T follicular helper cell (primary cell): Measurements from ENCODE around the gene HINFP.
"Not testable (repeated sequence)": the region's sequence is repeated elsewhere in the genome, so short reads cannot be mapped to it uniquely, and the experiment has no call there.

Experiments
- DNase-seq: peaks from one replicate; pipeline ENCODE4 v3.0.0-alpha.2; 2020; ENCODE audit warnings: low read depth

Gene HINFP

DNA sequence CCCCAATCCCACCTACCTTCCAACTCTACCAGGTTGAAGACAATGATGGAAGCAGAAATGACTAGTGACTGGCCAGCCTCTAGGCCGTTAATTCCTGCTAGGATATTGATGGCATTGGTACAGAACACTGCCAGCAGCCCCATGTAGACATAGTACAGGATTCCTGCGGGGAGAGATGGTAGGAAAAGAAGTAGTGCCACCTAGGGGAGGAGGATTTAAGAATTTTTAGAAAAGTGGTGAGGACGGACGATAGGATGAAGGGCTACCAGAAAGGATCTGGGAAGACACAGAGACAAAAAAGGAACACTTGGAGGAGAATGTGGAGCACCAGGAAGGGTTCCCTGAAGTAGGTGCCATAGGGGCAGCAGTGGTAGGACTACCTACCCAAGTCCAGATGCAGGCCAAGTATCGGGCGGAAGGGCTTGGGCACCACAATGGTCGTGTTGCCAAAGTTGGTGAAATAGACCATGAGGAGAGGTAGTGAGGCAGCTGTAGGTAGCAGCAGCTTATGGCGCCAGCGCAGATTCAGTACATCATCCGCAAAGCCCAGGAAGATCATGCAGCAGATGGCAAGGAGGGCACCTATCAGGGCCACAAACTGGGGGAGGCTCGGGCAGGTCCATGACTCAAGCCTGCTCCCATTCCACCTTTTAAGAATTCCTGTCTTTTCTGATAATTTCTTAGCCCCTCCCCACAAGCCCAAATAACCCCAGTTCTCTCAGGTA, 21.0 kb upstream of the HINFP start:
- DNase-seq = no peak

DNA sequence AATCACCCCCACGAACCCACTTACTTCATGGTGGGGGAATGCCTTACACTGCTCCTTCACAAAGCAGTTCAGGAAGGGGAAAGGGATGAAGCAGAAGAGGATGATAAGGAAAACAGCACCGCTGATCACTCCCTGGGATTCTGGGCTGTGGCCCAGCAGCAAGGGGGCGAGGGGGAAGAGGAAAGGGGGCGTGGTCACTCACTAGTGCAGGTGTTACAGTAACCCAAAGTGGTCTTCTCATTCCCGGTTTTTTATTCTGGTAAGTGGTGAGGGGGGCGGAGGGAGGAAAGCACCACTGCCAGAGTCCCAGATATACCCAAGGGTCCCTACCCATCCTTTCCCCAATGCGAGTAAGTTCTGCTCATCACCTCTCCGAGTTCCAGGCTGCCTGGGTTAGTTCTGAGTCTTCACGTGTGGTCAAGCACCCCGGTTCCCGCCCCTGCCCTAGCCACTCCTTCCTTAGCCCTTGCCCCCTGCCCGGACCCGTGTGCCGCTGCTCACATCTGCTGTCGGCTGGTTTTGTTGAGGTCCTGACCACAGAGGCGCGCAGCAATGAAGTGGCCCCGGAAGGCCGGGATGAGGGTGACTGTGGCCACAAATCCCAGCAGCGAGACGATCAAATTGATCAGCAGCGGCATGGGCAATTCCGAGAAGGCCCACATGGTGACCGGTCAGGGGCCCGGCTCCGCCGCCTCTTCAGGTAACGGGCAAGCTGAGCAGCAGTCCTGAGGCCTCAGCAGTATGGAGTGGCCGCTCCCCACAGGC, 20.2 kb upstream of the HINFP start:
- no peak for DNase-seq

DNA sequence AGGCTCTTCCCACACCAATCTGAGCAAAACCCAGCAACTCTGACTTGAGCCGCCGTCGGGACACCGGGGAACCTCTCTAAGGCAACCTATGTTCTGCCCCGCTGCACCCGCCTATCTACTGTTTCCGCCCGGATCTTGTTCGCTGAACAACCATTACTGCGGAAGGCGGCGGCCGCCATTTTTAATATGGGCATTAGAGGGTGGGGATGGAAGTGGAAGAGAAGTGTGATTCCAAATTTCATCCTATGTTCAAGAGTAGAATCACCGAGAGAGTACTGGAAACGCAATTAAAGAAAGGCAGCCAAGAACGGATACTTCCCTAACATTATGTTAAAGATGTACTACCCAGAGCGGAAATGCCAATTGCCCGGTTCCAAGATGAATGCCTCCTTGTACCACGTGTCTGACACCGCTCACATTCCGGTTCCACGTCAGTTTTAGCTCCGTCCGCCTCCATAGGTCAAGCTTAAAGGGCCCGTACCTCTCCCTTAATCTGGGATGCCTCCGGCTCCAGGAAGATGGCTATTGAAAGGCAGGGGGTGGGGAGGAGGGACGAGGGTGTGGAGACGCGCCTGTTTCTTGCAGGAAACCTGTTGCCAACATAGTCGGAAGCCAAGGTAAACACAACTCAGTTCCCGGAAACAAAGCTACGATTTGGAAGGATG, 19.5 kb upstream of the HINFP start, which contains the start of gene DPAGT1:
TSS of gene DPAGT1 (minus strand) at position 95 of the 665 bp plus-strand sequence. CDS start 198 bp downstream, outside the sequence.
- DNase-seq = peak; percentile 78

DNA sequence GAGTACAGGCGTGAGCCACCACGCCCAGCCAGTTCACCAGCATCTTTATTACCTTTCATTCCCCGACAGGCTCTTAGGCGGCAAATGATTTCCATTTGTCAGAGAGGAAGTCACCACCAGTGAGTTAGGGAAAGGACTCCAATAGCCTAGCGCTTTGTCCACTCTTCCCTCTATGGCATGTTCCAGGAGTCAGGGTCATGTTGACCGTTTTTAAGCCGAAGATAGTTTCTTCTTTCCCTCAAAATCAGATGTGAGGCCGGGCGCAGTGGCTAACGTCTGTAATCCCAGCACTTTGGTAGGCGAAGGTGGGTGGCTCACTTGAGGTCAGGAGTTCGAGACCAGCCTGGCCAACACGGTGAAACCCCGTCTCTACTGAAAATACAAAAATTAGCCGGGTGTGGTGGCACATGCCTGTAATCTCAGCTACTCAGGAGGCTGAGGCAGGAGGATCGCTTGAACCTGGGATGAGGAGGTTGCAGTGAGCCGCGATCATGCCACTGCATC, 18.2 kb upstream of the HINFP start:
- DNase-seq = not testable (repeated sequence)

DNA sequence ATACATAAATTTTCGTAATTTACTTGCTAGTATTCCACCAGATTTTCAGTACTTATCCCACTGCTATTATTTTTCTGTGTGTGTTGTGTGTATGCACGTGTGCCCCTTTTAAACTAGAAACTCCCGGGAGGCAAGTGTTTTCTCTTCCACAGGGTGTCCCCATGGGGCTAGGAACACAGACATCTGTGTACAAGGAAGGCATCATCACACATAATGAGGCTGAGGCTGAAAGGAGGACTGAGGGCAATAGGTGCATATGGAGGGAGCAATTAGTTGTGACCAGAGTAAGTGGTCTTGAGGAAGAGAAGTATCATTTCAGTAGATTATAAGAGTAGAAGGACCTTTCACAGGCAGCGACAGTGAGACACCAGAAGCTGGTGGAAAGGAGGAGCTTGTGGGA, 17.6 kb upstream of the HINFP start:
- no peak for DNase-seq

DNA sequence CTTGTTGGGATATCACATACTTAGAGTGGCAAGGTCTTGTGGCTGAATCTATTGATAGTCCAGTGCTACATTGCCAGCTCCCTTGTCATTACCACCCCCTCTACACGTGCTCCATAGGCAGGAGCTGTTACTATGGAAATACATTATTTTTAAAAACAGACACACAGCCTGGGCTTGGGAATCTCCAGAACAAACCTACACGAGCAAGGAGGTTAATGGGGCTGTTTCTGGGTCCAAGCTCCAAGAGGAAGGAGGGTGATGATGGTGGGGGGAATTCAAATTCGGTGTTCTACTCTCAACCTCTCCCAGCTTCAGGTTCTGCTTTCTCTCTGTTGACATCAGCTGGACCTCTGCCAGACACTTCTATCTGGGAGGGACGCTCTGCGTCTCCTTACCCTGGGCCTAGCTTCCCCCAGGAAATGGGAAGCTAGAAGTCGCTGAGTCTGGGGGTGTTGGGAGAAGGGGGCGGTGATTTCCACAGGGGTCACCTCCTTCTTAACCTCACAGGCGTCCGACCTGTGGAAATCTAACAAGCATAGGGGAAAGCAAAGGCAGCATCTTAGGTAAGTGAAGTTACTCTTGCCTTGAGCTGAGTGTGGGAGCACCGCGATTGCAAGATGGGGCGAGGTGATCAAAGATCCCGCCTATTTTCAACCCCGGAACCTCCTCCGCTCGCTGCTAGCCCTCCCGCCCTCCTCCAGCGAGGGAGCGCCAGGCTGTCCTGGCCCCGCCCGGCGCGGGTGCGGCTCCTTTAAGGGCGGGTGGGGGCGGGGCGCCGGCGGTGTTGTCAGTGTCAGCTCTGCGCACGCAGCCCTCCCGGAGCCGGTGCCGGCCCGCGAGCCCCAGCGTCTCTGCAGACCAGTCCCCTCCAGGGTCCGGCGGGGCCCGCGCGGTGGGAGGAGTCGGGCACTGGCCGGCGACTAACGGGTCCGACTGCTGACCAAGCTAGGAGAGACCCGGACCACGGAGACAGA, 14.5 kb upstream of the HINFP start, which contains the start of gene C2CD2L:
TSS of gene C2CD2L (plus strand) at position 781 of the 974 bp plus-strand sequence. CDS start 398 bp downstream, outside the sequence.
- peak; percentile 84 for DNase-seq

DNA sequence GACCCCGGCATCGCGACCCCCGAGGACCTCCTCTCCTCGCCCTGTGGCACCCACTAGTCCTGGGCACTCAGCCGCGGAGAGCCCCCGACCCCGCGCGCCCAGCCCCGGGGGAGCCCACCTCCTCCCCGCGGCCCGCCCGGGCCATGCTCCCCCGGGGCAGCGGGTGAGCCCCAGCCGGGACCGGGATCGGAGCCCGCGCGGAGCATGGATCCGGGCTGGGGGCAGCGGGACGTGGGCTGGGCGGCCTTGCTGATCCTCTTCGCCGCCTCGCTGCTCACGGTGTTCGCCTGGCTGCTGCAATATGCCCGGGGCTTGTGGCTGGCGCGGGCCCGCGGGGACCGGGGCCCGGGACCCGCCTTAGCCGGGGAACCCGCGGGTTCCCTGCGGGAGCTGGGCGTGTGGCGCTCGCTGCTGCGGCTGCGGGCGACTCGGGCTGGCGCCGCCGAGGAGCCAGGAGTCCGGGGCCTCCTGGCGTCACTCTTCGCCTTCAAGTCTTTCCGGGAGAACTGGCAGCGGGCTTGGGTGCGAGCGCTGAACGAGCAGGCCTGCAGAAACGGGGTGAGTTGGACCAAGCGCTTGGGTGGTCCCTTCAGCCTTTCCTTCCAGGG, 13.7 kb upstream of the HINFP start:
- DNase-seq = no peak

DNA sequence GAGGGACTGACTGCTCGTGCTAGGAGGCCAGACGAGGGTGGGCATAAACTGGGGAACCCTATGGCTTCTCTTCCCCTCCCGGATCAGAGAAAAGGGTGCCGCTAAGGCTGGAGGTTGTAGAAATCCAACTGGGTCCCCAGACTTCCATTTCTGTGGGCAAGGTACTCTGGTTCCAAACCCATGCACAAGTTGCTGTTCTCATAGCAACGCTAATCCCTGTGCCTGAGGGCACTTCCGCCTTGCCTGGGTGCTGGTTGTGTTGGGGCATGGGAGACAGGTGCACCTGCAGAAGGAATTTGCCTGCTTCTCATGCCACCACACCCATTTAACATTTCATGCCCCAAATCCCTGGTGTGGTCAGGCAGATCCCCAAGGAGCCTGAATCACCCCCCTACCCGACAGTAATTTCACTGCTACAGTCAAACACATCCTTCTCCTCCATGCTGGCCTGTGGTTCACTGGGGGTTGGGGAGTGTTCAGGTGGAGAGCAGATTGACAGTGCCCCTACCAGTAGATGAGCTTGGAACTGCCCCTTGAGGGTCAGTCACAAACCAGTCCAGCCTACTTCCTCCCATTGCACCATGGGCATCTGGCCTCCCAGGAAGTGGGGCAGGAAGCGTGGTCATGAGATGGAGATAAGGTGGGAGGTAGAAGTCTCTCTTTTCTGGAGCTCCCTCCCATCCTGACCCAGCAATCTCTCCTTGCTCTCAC, 13.1 kb upstream of the HINFP start:
- DNase-seq = no peak

DNA sequence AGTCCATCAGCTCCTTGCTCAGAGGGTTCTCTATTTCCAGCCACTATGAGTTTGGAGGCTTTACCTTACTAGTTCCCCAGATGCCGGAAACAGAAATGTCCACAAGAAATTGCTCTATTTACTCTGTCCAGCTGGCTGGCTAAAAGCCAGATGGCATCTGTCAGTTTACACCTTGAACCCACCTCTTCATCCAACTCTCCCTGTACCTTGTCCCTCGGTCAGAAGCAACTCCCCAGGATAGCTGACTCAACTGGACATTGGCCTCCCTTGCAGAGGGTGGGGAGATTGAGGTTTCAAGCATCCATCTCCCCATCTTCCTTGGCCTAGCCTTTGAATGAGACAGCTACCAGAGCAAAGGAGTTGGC, 12.5 kb upstream of the HINFP start:
- DNase-seq = no peak

DNA sequence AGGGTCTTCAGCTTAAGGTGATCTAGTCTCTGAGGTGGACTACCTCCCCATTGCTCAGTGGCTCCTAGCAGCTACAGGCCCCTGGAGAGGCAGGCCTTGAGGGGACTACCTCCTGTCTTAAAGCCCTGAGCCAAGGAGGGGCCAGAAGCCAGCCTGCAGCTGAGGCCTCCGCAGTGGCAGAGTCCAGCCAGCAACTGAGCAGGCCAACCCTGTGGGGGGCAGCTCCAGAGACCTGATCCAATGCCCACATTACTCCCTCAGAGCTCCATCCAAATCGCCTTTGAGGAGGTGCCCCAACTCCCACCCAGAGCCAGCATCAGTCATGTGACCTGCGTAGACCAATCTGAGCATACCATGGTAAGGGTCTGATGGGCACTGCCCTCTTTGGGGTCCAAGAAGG, 11.5 kb upstream of the HINFP start:
- DNase-seq = no peak

DNA sequence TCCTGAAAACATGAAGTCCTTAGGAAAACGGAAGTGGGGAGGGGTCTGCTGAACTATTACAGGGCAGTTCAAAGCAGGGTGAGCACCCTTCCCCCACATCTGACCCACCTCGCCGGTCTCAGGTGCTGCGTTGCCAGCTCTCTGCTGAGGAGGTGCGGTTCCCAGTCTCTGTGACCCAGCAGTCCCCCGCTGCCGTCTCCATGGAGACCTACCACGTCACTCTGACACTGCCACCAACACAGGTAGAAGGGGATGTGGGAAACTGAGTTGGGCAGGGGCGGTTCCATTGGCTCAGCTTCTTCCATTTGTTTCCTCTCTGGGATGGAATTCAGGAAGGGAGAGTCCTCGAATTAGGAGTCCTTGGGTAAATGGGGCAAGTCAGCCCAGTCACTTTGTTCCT, 10.9 kb upstream of the HINFP start:
- DNase-seq = no peak

DNA sequence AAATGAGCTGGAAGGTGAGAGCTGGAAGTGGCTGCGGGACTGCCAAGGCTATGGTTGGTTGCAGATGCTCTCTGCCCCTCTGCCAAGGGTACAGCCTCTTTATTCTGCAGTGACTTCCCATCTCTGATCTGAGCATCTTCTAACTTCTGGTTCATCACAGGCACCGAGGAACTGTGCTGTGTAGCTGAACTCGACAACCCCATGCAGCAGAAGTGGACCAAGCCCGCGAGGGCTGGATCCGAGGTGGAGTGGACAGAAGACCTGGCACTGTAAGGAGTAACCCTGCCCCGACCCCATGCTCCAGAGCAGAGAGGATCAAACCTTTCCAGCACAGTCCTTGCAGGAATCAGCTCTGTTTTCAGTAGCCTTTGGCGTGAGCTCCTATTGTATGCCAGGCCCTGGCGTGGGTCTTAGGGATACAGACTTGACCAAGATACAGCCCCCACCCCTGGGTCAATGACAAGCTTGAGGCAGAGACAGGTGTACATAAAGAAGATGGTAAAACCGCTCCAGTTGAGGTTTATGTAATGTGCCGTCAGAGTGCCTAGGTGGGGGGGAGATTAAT, 9.9 kb upstream of the HINFP start:
- no peak for DNase-seq

DNA sequence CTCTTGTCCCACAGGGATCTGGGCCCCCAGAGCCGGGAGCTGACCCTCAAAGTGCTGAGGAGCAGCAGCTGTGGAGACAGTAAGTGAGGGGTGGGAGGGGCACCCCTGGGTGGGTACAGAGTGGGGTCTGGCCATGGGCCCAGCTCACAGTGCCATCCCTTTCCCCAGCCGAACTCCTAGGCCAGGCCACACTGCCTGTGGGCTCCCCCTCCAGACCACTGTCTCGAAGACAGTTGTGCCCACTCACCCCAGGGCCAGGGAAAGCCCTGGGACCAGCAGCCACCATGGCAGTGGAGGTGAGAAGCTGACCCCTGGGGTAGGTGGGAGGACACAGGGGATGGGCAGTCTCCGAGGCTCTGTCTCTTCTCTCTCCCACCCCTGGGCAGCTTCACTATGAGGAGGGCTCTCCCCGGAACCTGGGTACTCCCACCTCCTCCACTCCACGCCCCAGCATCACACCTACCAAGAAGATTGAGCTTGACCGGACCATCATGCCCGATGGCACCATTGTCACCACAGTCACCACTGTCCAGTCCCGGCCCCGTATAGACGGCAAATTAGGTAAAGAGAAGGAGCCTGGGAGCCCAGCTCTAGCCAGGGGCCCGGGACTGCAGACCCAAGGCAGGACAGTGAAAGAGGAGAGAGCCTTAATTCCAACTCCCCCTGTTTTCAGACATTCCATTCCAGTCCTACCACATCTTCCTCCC, 8.9 kb upstream of the HINFP start:
- DNase-seq = no peak

DNA sequence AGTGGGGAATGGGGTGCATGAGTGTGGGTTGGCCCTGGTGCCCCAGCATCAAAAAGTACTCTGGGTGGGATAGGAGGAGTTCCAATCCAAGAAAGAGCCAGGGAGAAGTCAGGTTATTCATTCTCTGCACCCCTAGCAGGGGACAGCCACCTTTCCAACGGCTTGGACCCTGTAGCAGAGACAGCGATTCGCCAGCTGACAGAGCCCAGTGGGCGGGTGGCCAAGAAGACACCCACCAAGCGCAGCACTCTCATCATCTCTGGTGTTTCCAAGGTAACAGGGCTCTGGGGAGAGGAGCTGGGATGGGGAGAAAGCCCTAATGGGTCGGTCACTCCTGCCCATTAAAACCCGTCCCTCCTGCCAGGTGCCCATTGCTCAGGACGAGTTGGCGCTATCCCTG, 7.7 kb upstream of the HINFP start:
- DNase-seq = no peak

DNA sequence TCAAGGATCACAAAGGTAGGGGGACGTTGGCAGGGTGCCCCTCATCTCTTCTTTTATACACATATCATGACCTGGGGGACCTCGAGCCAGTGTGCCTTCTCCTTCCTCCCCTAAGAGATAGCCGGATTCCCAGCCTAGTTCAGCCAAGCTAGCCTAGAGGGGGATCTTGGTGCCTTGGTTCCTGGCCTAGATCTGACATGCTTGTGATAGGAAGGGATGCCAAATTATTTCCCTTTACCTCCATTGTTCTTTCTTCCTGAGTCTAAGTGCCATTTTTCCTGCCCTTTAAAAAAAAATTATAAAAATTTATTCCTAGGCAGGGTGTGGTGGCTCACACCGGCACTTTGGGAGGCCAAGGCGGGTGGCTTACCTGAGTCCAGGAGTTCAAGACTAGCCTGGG, 7.0 kb upstream of the HINFP start:
- DNase-seq = no peak

DNA sequence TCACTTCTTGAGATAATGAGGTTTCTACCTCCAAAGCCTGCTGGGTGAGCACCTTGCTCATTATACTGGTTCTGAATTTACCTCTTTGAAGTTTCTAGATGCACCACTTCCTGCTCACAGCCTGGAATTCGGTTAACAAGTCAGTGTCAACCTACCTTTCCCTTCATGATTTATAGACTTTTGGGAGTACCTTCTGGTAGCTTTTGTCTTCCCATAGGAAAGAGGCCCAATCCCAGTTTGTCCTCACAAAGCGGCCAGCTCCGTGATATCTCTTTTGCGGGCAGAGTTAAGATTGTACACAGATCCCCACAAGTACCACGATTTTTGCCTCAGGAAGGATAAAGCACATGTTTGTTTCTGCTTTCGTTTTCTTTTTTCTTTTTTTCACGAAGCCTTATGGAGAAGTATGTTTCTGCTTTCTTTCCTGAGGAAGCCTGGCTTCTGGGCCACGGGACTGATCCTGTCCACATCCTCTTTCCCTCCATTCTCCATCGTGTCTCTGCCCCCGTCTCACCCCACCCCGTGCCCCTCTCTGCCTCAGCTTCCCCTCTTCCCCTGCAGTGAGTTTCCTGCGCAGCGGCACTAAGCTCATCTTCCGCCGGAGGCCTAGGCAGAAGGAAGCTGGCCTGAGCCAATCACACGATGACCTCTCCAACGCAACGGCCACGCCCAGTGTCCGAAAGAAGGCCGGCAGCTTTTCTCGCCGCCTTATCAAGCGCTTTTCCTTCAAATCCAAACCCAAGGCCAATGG, 5.7 kb upstream of the HINFP start:
- DNase-seq = no peak

DNA sequence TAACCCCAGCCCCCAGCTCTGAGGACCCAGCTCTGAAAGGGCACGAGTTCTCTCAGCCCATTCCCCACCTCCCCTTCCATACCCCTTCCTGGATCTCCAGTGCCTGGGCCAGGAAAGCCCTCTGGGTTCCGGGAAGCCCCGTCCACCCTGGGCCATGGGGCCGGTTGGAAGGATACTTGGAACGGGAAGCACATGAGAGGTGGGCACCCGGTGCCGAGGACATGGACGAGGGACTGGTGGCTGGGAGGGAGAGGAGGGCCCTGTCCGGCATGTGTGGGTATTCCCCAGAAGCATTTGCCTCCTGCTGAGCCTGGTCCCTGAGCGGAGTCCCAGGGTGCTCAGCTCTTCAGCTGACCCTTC, 5.2 kb upstream of the HINFP start:
- no peak for DNase-seq

DNA sequence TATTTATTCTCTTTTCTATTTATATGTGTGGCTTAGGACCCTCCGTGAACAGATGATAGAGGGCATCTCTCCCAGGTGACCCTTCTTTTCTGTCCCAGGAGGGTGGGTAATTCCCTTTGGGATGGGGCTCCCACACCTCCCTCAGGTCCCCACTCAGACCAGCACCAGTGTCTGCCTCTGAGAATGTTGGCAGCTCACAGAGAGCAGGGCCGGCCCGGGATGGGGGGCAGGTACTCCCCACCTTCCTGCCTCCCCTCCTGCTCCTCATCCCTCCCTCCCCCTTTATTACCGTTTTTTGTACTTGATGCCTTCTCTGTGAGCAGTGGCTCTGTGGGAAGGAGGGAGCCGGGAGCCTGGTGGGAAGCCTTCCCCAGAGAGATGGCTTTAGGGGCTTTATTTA, 4.8 kb upstream of the HINFP start:
- DNase-seq = no peak
